GM12864 (cell line): ENCODE measurements around the gene THEMIS.
"Not testable (repeated sequence)": the region's sequence is repeated elsewhere in the genome, so short reads cannot be mapped to it uniquely, and the experiment has no call there.

Source experiments
- DNase-seq: peaks from one replicate; pipeline ENCODE4 v3.0.0-alpha.2; 2011; ENCODE audit warnings: low read depth
- H3K4me3 ChIP-seq: 2 replicates; pipeline ENCODE4 v1.5.1; 2011; ENCODE audit warnings: mild to moderate bottlenecking, low read depth, low read length, control low read depth
- CTCF ChIP-seq: IDR thresholded peaks from 2 replicates; pipeline ENCODE4 v1.5.1; 2011; ENCODE audit warnings: low read depth, mild to moderate bottlenecking, moderate library complexity, low read length, control low read depth, inconsistent platforms; ENCODE audit errors: missing control alignments

The THEMIS gene

GRCh38 chr6:127938701-127939100 is 37.8 kb upstream of the THEMIS start:
- H3K4me3 ChIP-seq: no peak overlapping the region
- DNase-seq: no peak
- no peak for TF ChIP-seq CTCF

- no peak for DNase-seq
- H3K4me3 ChIP-seq: no peak overlapping the region
- TF ChIP-seq CTCF: no peak
These were observed 36.9 kb upstream of the THEMIS start for GRCh38 chr6:127937747-127938146.

- no peak for TF ChIP-seq CTCF
- no peak for DNase-seq
- no peak overlapping the region for H3K4me3 ChIP-seq
These were observed 36.2 kb upstream of the THEMIS start for GRCh38 chr6:127937102-127937501.

- TF ChIP-seq CTCF: no peak
- H3K4me3 ChIP-seq: no peak overlapping the region
- DNase-seq: no peak
These were observed 34.1 kb upstream of the THEMIS start for GRCh38 chr6:127934956-127935355.

- no peak overlapping the region for H3K4me3 ChIP-seq
- no peak for TF ChIP-seq CTCF
- no peak for DNase-seq
These were observed 33.3 kb upstream of the THEMIS start for GRCh38 chr6:127933852-127934840.

- DNase-seq: no peak
- no peak overlapping the region for H3K4me3 ChIP-seq
- no peak for TF ChIP-seq CTCF
These were observed 32.3 kb upstream of the THEMIS start for GRCh38 chr6:127933137-127933536.

GRCh38 chr6:127932708-127933107 is 31.9 kb upstream of the THEMIS start:
- no peak for DNase-seq
- H3K4me3 ChIP-seq: no peak overlapping the region
- no peak for TF ChIP-seq CTCF

GRCh38 chr6:127926441-127926840 is 25.6 kb upstream of the THEMIS start:
- H3K4me3 ChIP-seq, DNase-seq: not testable (repeated sequence)
